Fibroblast of the conjunctiva (primary cell): ENCODE results near the gene KCNH3.
"Not testable (repeated sequence)": the region's sequence is repeated elsewhere in the genome, so short reads cannot be mapped to it uniquely, and the experiment has no call there.

Experiments
- DNase-seq: peaks from one replicate; pipeline ENCODE4 v3.0.0-alpha.2; 2010; ENCODE audit warnings: low read depth

Gene KCNH3, protein sequence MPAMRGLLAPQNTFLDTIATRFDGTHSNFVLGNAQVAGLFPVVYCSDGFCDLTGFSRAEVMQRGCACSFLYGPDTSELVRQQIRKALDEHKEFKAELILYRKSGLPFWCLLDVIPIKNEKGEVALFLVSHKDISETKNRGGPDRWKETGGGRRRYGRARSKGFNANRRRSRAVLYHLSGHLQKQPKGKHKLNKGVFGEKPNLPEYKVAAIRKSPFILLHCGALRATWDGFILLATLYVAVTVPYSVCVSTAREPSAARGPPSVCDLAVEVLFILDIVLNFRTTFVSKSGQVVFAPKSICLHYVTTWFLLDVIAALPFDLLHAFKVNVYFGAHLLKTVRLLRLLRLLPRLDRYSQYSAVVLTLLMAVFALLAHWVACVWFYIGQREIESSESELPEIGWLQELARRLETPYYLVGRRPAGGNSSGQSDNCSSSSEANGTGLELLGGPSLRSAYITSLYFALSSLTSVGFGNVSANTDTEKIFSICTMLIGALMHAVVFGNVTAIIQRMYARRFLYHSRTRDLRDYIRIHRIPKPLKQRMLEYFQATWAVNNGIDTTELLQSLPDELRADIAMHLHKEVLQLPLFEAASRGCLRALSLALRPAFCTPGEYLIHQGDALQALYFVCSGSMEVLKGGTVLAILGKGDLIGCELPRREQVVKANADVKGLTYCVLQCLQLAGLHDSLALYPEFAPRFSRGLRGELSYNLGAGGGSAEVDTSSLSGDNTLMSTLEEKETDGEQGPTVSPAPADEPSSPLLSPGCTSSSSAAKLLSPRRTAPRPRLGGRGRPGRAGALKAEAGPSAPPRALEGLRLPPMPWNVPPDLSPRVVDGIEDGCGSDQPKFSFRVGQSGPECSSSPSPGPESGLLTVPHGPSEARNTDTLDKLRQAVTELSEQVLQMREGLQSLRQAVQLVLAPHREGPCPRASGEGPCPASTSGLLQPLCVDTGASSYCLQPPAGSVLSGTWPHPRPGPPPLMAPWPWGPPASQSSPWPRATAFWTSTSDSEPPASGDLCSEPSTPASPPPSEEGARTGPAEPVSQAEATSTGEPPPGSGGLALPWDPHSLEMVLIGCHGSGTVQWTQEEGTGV

GRCh38 chr12:49538510-49539403 is at the start of gene KCNH3:
Gene KCNH3 (plus strand): TSS chr12:49539030. CDS start chr12:49539417, 387 bp downstream.
- DNase-seq, result peak; percentile 41

DNA sequence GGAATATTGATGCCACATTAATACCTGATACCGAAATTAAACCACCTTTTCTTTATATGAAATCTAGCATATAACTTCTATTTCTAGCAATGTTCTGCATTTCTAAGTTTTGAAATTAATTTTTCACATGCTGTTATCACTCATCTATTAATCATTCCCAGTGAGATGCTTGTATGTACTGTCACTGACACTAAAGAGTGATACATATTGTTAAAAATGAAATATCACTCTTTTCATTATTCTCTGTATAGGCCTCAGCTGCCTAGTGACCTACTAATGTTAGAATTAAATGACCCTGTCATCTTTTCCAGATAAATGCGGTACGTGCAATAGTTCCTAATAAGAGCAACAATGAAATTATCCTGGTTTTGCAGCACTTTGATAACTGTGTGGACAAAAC is 49.7 kb upstream of the KCNH3 start:
- no peak for DNase-seq

- DNase-seq, result no peak
These were observed 49.1 kb upstream of the KCNH3 start for GRCh38 chr12:49489720-49490119.

DNA sequence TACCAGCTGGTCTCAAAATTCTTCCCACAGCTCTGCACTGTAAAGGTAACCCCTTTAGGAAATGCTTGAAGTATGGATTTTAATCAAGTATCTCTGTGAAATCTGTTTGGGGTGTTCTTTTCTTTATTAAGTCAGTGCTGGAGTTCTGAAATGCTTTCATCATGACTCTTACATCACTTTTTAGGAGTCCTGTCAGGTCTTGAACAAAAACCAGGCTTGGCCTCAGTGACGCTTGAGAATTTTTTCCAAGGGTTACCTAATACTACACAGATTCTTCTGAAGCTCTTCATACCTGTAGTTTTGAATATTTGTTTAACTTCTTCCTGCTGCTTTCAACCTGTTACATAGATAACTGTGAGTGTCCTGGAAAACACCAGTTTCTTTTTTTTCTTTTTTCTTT is 47.0 kb upstream of the KCNH3 start:
- no peak for DNase-seq

GRCh38 chr12:49493900-49494299 is 44.9 kb upstream of the KCNH3 start:
- no peak for DNase-seq

- no peak for DNase-seq
These were observed 42.1 kb upstream of the KCNH3 start for GRCh38 chr12:49496417-49497360.

DNA sequence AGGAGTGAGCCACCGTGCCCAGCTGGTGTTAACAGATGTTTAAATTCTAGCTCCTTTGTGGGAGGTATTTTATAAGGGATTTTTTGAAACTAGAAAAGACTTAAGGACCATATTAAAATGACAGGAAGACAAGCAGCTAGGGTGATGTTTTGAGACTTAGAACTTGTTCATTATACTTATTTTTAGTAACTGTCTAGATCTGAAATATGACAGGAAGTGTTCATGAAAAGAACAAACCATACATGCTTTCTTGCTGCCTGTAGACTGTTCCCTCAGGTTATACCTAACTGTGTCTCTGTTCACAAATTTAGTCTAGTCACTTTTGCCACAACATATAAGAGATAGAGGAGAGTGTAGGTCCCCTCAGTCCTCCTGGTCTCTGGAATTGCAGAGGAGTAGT is 36.9 kb upstream of the KCNH3 start:
- no peak for DNase-seq

GRCh38 chr12:49502590-49502989 is 36.2 kb upstream of the KCNH3 start:
- no peak for DNase-seq

- no peak for DNase-seq
These were observed 35.1 kb upstream of the KCNH3 start for GRCh38 chr12:49503674-49504180.

DNA sequence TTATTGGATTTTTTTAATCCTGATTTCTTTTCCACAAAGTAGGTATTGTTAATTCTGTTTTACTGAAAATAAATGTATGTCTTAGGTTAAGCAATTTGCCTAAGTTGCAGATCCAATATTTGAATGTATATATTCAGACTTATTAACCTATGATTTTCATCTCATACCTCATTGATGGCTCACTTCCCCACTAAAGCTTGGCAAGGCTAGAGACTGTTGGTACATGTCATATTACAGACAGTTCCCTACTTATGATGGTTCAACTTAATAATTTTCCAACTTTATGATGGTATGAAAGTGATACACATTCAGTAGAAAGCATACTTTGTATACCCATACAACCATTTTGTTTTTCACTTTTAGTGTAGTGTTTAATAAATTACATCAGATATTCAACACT is 33.2 kb upstream of the KCNH3 start:
- DNase-seq, result no peak

DNA sequence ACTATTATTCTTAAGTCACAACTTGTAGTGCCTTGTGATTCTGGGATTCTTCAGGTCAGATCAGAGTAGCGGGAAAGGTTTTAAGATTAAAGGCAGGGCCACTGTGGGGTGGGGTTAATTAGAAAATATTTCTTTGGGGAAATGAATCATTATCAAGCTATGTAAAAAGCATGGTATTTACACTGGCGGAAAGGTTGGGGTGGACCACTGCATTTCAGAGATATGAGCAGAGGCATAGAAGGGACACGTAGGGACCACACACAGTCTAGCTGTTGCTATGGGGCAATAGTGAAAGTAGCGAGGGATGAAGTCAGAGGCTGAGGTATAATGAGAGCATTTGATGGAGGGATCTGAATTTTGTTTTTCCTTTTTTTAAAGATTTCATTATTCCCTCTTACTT is 31.7 kb upstream of the KCNH3 start:
- peak; percentile 57 for DNase-seq

GRCh38 chr12:49509681-49510080 is 29.1 kb upstream of the KCNH3 start:
- DNase-seq, result not testable (repeated sequence)

DNA sequence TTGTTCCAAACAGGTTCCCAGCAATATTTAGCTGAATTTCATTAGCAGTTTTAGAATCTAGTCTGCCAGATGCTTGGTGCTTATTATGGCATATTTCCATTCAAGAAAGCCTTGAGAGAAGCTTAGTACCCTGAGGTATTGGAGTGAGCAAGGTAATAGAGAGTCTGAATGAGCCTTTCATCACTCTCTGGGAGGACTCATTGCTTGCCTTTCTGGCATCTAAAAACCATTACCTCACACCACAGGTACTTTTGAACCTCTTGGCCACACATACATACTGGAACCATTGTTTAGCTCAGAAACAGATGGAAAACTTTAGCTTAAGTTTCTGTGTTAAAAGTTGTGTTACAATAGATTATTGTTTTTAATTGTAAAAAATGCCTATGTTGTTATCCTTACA is 27.4 kb upstream of the KCNH3 start:
- DNase-seq, result no peak

DNA sequence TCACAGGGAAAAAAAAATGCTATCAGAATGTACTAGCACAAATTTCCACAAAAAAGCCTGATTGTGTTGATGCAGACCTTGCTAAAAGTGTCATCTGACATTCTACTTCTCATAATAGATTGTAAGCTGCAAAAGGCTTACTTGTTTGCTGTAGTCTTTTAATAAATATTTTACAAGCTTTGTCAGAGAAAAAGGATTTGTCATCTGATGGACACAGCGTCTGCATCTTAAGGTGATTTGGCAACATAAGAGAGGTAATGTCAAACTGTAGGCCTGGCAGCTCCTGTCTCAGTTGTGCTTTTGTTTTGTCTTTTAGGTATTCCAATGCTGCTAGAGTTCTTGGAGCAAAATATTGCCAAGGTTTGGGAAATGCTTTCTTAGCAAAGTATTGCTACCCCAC is 26.3 kb upstream of the KCNH3 start:
- no peak for DNase-seq

DNA sequence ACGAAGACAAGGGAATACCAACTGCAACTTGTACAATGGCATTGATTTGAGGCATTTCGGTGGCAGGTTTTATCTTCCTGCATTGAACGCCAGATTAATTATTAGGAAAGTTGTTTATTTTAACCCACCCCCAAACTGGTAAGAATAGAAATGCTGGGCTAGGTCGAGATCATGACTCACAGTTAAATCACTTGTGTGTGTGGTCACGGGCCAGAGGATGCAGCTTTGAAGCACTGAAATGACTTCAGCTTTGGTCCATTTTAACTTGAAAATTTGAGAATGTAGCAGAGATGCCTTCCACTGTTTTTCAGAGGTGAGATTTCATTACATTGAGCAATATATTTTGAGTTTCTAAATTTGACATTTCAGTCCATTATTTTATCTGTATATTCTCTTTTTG is 23.6 kb upstream of the KCNH3 start:
- peak; percentile 46 for DNase-seq

DNA sequence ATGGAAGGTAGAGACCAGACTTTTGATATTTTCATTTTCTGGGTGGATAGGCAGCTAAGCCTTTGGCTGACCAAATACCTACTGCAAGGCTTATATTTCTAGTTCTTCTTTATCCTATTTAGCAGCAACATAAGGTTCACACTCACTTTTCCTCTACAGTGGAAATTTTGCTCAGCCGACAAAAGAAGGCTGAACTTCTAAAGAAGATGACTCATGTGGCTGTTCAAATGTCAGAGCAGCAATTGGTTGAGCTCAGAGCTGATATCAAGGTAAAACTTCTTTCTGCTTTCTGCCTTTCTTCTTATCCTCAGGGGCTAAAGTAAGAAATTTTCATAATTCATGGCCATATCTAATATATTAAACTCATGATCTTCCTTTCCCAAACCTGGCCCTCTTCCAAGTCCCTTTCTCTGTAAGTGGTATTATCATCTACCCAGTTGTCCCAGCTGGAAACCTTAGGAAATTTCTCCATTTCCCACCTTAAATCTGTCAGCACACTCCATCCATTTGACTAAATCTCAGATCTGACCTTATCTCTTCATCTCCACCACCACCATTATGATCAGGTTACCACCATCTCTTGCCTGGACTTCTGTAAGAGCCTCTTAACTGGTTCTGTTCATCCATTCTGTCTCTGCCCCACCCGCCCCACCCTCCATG is 19.8 kb upstream of the KCNH3 start:
- no peak for DNase-seq

- no peak for DNase-seq
These were observed 19.3 kb upstream of the KCNH3 start for GRCh38 chr12:49519574-49519936.

DNA sequence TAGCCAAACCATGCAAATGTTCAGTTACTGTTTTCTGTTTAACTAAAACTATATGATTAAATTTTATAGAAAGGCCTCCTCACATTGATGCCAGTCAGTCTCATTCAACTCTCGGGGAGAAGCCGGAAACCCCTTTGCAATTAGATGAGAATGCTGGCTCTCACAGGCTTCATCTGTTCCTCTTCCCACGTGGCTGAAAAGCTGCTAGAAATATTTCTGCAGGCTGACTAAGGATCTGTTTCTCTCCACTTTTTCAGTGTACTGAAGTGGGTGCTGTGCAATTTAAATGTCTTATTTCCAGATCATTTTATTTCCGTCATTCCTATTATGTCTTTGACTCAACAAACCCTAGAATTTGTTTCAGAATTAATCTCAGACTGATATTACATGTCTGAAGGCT is 17.4 kb upstream of the KCNH3 start:
- no peak for DNase-seq

DNA sequence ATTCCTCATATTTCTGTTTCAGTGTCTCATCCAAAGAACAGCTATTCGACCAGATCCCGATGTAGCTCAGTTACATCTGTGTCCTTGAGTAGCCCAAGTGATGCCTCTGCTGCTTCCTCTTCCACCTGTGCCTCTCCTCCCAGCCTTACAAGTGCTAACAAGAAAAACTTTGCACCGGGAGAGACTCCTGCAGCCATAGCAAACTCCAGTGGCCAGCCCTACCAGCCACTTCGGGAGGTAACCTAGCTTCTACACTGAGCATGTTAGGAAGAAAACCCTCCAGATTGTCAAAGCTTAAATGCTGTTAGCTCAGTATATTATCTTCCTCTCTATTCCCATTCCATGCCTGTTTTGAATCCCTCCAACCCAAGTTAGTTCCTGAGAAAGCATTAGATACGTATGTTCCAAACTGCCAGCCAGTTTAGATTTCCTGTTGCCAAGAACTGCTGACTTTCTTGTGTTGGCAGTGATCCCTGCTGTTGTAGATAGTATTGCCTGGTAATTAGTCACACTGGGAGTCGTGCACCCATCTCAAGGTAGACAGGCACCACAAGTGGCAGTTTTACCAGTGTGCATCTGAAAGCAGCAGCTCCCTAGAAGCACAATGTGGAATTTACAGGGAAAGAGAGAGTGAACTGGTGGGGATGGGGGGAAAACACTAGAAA is 14.0 kb upstream of the KCNH3 start:
- DNase-seq, result no peak
